OCI-LY7 (cell line): ENCODE results near the gene PCYT2. TPM values are rescaled to one million over a fixed set of nuclear protein-coding genes. Genes with fewer than 3 reads are reported as not detected.

Experiments
- BruUV-seq: library from RNA; stranded (reverse); fragments of 400-500 nt; replicated peaks from 2 replicates; lab custom pipeline; 2021; lab: Mats Ljungman, UMichigan
- CTCF ChIA-PET: fragments of 300-600 bp; sonication (Branson Sonifier 250); formaldehyde crosslinking; loops from one replicate; lab custom pipeline; 2022; ENCODE audit warnings: antibody characterized with exemption; ENCODE audit not compliant: unreplicated experiment; lab: Charles Lee
- POLR2A ChIA-PET: fragments of 300-600 bp; sonication (Branson Sonifier 250); formaldehyde crosslinking; loops from one replicate; lab custom pipeline; 2022; ENCODE audit warnings: antibody characterized with exemption; lab: Charles Lee
- DNase-seq: peaks from one replicate; pipeline ENCODE4 v3.0.0-alpha.2; 2015; ENCODE audit warnings: low spot score
- H2AFZ ChIP-seq: fragments of 200-600 bp; sonication (generic), shearing (Covaris generic); 2 replicates; pipeline ENCODE4 v1.6.1; 2014; ENCODE audit warnings: mild to moderate bottlenecking, antibody characterized with exemption, low read length, moderate library complexity
- H3K27ac ChIP-seq: fragments of 200-600 bp; sonication (generic); 2 replicates; pipeline ENCODE4 v1.5.1; 2014; ENCODE audit warnings: mixed run types, low read depth, mild to moderate bottlenecking, moderate library complexity, low read length, inconsistent platforms; ENCODE audit not compliant: poor library complexity, severe bottlenecking
- H3K36me3 ChIP-seq: fragments of 200-600 bp; sonication (generic); 2 replicates; pipeline ENCODE4 v1.6.1; 2014; ENCODE audit warnings: mild to moderate bottlenecking, antibody characterized with exemption, low read length, moderate library complexity, mixed read lengths; ENCODE audit not compliant: insufficient read depth
- H3K4me1 ChIP-seq: fragments of 200-600 bp; sonication (generic); 2 replicates; pipeline ENCODE4 v1.5.1; 2014; ENCODE audit warnings: mild to moderate bottlenecking, low read length; ENCODE audit not compliant: insufficient read depth, poor library complexity, severe bottlenecking
- H3K4me2 ChIP-seq: fragments of 200-600 bp; sonication (generic); 2 replicates; pipeline ENCODE4 v1.6.1; 2014; ENCODE audit warnings: mild to moderate bottlenecking, low read length
- H3K4me3 ChIP-seq: fragments of 200-600 bp; sonication (generic); 2 replicates; pipeline ENCODE4 v1.5.1; 2014; ENCODE audit warnings: mild to moderate bottlenecking, low read depth, low read length; ENCODE audit not compliant: poor library complexity, severe bottlenecking
- H3K79me2 ChIP-seq: fragments of 200-600 bp; sonication (generic); 2 replicates; pipeline ENCODE4 v1.6.1; 2016; ENCODE audit warnings: low read depth, mild to moderate bottlenecking, low read length, moderate library complexity, mixed read lengths; ENCODE audit not compliant: insufficient read depth
- H3K9me2 ChIP-seq: fragments of 200-600 bp; sonication (generic); 2 replicates; pipeline ENCODE4 v1.6.1; 2016; ENCODE audit warnings: mild to moderate bottlenecking, low read length, mixed read lengths; ENCODE audit not compliant: insufficient read depth
- H3K9me3 ChIP-seq: fragments of 200-600 bp; sonication (generic); 2 replicates; pipeline ENCODE4 v1.6.1; 2014; ENCODE audit warnings: mild to moderate bottlenecking, mixed run types, low read length, mixed read lengths
- H4K20me1 ChIP-seq: fragments of 200-600 bp; sonication (generic); 2 replicates; pipeline ENCODE4 v1.6.1; 2014; ENCODE audit warnings: mild to moderate bottlenecking, antibody characterized with exemption, low read length, moderate library complexity, mixed read lengths; ENCODE audit not compliant: insufficient read depth
- CTCF ChIP-seq: fragments of 200-600 bp; sonication (generic); conservative IDR thresholded peaks from 2 replicates; pipeline ENCODE4 v1.5.1; 2014; ENCODE audit warnings: mild to moderate bottlenecking, antibody characterized with exemption, low read length, moderate library complexity, mixed read lengths
- EZH2phosphoT487 ChIP-seq: fragments of 200-600 bp; sonication (generic); IDR thresholded peaks from 2 replicates; pipeline ENCODE4 v1.6.1; 2018; ENCODE audit warnings: low read depth, borderline replicate concordance, mild to moderate bottlenecking, mixed run types, antibody characterized with exemption, low read length, moderate library complexity, mixed read lengths
- intact Hi-C: fragments of 100-400 bp; cut with micrococcal nuclease; formaldehyde crosslinking; loops from one replicate; pipeline ENCODE4 v1.10.0; 2022; ENCODE audit not compliant: unreplicated experiment
- total RNA-seq, 2 experiments: library from RNA; depleted of rRNA in 1 of 2; stranded (reverse); fragments of >200 nt in 1 of 2; shearing (Covaris generic) in 1 of 2; gene quantifications; 2 replicates each; pipeline ENCODE4 v1.2.3, GENCODE V29; 2014 to 2022

PCYT2 gene
- total RNA-seq, 2 experiments from 2014 or later, result 70.1 to 104 TPM

GRCh38 chr17:81884520-81884919 lies 26.7 kb downstream of the PCYT2 start:
- Histone ChIP-seq H3K4me1 (peaks cover 3% of the 10 kb centered on the region), H3K4me2 (no peak overlapping the region), H3K9me2 (no peaks in the 10 kb centered on the region), H3K79me2 (peaks cover 26% of the 10 kb centered on the region), H3K27ac (no peak overlapping the region), H3K4me3 (no peak overlapping the region), H3K9me3 (no peaks in the 10 kb centered on the region), H4K20me1 (peaks cover 12% of the 10 kb centered on the region; the same call in 1 of the 2 replicates), H3K36me3 (peaks cover 100% of the 10 kb centered on the region), H2AFZ (no peak overlapping the region)
- intact Hi-C loops, result no loop called here
- CTCF ChIA-PET, result no interaction called here
- no peak for TF ChIP-seq CTCF
- no peak for TF ChIP-seq EZH2phosphoT487
- DNase-seq, result no peak
- POLR2A ChIA-PET, result interaction anchor here (0.6 to 1.3 kb wide), 3 partner anchors 9 to 493 kb away, joined by 3 to 4 read pairs (median 3); no protein-coding TSS in a partner anchor
- BruUV-seq, result no TSS peak

GRCh38 chr17:81879121-81879520 lies 32.1 kb downstream of the PCYT2 start:
- H3K9me3 ChIP-seq, result no peaks in the 10 kb centered on the region
- intact Hi-C loops, result no loop called here
- no peak overlapping the region for H3K27ac ChIP-seq
- TF ChIP-seq CTCF, result no peak
- no peak for TF ChIP-seq EZH2phosphoT487
- ChIA-PET POLR2A (interaction anchor here (1.1 kb wide), 1 partner anchor 13 kb away, joined by 3 read pairs; no protein-coding TSS in a partner anchor), CTCF (no interaction called here)
- H3K79me2 ChIP-seq, result 0 out of 2 replicates have a peak, but pooled peaks cover 5% of the 10 kb centered on the region
- BruUV-seq, result no TSS peak
- H3K36me3 ChIP-seq, result peaks cover 78% of the 10 kb centered on the region
- no peaks in the 10 kb centered on the region for H4K20me1 ChIP-seq
- no peaks in the 10 kb centered on the region for H3K9me2 ChIP-seq
- peaks cover 8% of the 10 kb centered on the region for H3K4me1 ChIP-seq
- DNase-seq, result no peak
- no peak overlapping the region for H3K4me2 ChIP-seq
- H2AFZ ChIP-seq, result no peak overlapping the region
- H3K4me3 ChIP-seq, result no peak overlapping the region

- intact Hi-C loops, result no loop called here
- ChIA-PET POLR2A (interaction anchor here (0.7 kb wide), 1 partner anchor 56 kb away, joined by 5 read pairs; no protein-coding TSS in a partner anchor), CTCF (no interaction called here)
- no peak for DNase-seq
- TF ChIP-seq CTCF (no peak), EZH2phosphoT487 (no peak)
- H3K36me3 ChIP-seq, result peaks cover 70% of the 10 kb centered on the region
- H3K4me1 ChIP-seq, result peaks cover 17% of the 10 kb centered on the region
- no peak overlapping the region for H2AFZ ChIP-seq
- no TSS peak for BruUV-seq
- H3K27ac ChIP-seq, result no peak overlapping the region
- H3K79me2 ChIP-seq, result 0 out of 2 replicates have a peak, but pooled peaks cover 5% of the 10 kb centered on the region
- no peak overlapping the region for H3K4me3 ChIP-seq
- no peaks in the 10 kb centered on the region for H4K20me1 ChIP-seq
- no peaks in the 10 kb centered on the region for H3K9me2 ChIP-seq
- no peak overlapping the region for H3K4me2 ChIP-seq
- H3K9me3 ChIP-seq, result no peaks in the 10 kb centered on the region
Observed at GRCh38 chr17:81878294-81878693, 32.9 kb downstream of the PCYT2 start.
